H9 (cell line): Measurements from ENCODE around the gene ARL2BP. TPM values are rescaled to one million over a fixed set of nuclear protein-coding genes. Genes with fewer than 3 reads are reported as not detected.

Experiments used
- DNase-seq: peaks from one replicate; pipeline ENCODE4 v3.0.0-alpha.2; 2017
- H2AFZ ChIP-seq: one replicate; pipeline ENCODE4 v1.6.1; 2013; ENCODE audit warnings: mild to moderate bottlenecking, low read length, control low read depth, moderate library complexity
- H2AK5ac ChIP-seq: 2 replicates; pipeline ENCODE4 v1.6.1; 2013; ENCODE audit warnings: low read length, control low read depth, mixed read lengths; ENCODE audit not compliant: insufficient read length
- H2BK120ac ChIP-seq: one replicate; pipeline ENCODE4 v1.6.1; 2013; ENCODE audit warnings: low read depth, mild to moderate bottlenecking, low read length, control low read depth, inconsistent platforms; ENCODE audit not compliant: poor library complexity, severe bottlenecking
- H2BK12ac ChIP-seq: 2 replicates; pipeline ENCODE4 v1.6.1; 2013; ENCODE audit warnings: low read length, control low read depth, mixed read lengths, low read depth; ENCODE audit not compliant: insufficient read length
- H2BK15ac ChIP-seq: 2 replicates; pipeline ENCODE4 v1.6.1; 2013; ENCODE audit warnings: low read depth, low read length, control low read depth
- H2BK20ac ChIP-seq: one replicate; pipeline ENCODE4 v1.6.1; 2013; ENCODE audit warnings: low read depth, mild to moderate bottlenecking, low read length, control low read depth, inconsistent platforms; ENCODE audit not compliant: poor library complexity, severe bottlenecking
- H2BK5ac ChIP-seq: 2 replicates; pipeline ENCODE4 v1.6.1; 2013; ENCODE audit warnings: low read length, control low read depth, mixed read lengths; ENCODE audit not compliant: insufficient read length
- H3K14ac ChIP-seq: 2 replicates; pipeline ENCODE4 v1.6.1; 2013; ENCODE audit warnings: low read length, control low read depth; ENCODE audit not compliant: insufficient read depth
- H3K18ac ChIP-seq: 2 replicates; pipeline ENCODE4 v1.6.1; 2013; ENCODE audit warnings: low read depth, mild to moderate bottlenecking, mixed read lengths, low read length, control low read depth; ENCODE audit not compliant: insufficient read length
- H3K23ac ChIP-seq: 2 replicates; pipeline ENCODE4 v1.6.1; 2013; ENCODE audit warnings: low read length, control low read depth, mixed read lengths, low read depth; ENCODE audit not compliant: insufficient read length
- H3K23me2 ChIP-seq: 2 replicates; pipeline ENCODE4 v1.6.1; 2013; ENCODE audit warnings: low read depth, mild to moderate bottlenecking, mixed read lengths, low read length, control low read depth; ENCODE audit not compliant: insufficient read length, poor library complexity, severe bottlenecking
- H3K27ac ChIP-seq: 2 replicates; pipeline ENCODE4 v1.5.1; 2013; ENCODE audit warnings: low read length, control low read depth, mixed read lengths, low read depth; ENCODE audit not compliant: insufficient read length
- H3K27me3 ChIP-seq: 2 replicates; pipeline ENCODE4 v1.6.1; 2013; ENCODE audit warnings: low read length, control low read depth, inconsistent platforms; ENCODE audit not compliant: insufficient read depth
- H3K4ac ChIP-seq: 2 replicates; pipeline ENCODE4 v1.6.1; 2013; ENCODE audit warnings: low read depth, mild to moderate bottlenecking, control low read depth, inconsistent platforms, low read length, moderate library complexity
- H3K4me1 ChIP-seq: 2 replicates; pipeline ENCODE4 v1.6.1; 2013; ENCODE audit warnings: low read length, control low read depth, inconsistent platforms; ENCODE audit not compliant: insufficient read depth
- H3K4me2 ChIP-seq: 2 replicates; pipeline ENCODE4 v1.6.1; 2013; ENCODE audit warnings: low read length, control low read depth, mixed read lengths; ENCODE audit not compliant: insufficient read length, insufficient read depth
- H3K56ac ChIP-seq: 2 replicates; pipeline ENCODE4 v1.6.1; 2013; ENCODE audit warnings: low read depth, mild to moderate bottlenecking, mixed read lengths, low read length, control low read depth; ENCODE audit not compliant: insufficient read length
- H3K79me1 ChIP-seq: 2 replicates; pipeline ENCODE4 v1.6.1; 2013; ENCODE audit warnings: low read depth, mild to moderate bottlenecking, moderate library complexity, low read length, control low read depth, inconsistent platforms; ENCODE audit not compliant: insufficient read depth, poor library complexity, severe bottlenecking
- H3K79me2 ChIP-seq: 2 replicates; pipeline ENCODE4 v1.6.1; 2013; ENCODE audit warnings: low read length, control low read depth, inconsistent platforms; ENCODE audit not compliant: insufficient read depth
- H3K9ac ChIP-seq: 2 replicates; pipeline ENCODE4 v1.6.1; 2013; ENCODE audit warnings: low read length, control low read depth, mixed read lengths; ENCODE audit not compliant: insufficient read length; ENCODE audit errors: extremely low read depth
- H3K9me3 ChIP-seq: one replicate; pipeline ENCODE4 v1.6.1; 2013; ENCODE audit warnings: low read depth, low read length, inconsistent platforms; ENCODE audit not compliant: control insufficient read depth
- H3T11ph ChIP-seq: one replicate; pipeline ENCODE4 v1.6.1; 2013; ENCODE audit warnings: mild to moderate bottlenecking, low read length, control low read depth, inconsistent platforms
- H4K20me1 ChIP-seq: one replicate; pipeline ENCODE4 v1.6.1; 2013; ENCODE audit not compliant: control insufficient read depth, insufficient read length, insufficient read depth
- H4K5ac ChIP-seq: 2 replicates; pipeline ENCODE4 v1.6.1; 2013; ENCODE audit warnings: low read depth, mild to moderate bottlenecking, mixed read lengths, low read length, control low read depth; ENCODE audit not compliant: insufficient read length
- H4K8ac ChIP-seq: replicated peaks from 2 replicates; pipeline ENCODE4 v1.6.1; 2013; ENCODE audit warnings: low read length, control low read depth, mixed read lengths, low read depth; ENCODE audit not compliant: insufficient read length
- H4K91ac ChIP-seq: 2 replicates; pipeline ENCODE4 v1.6.1; 2013; ENCODE audit warnings: low read depth, mild to moderate bottlenecking, moderate library complexity, mixed read lengths, low read length, control low read depth; ENCODE audit not compliant: insufficient read length
- H3K27ac Mint-ChIP-seq, 3 experiments: 2 replicates in 2 of 3; 3 replicates in 1 of 3; pipeline ENCODE4 v1.8.0; 2020 to 2021; ENCODE audit warnings: mixed read lengths in 3 of 3, mild to moderate bottlenecking in 1 of 3, moderate library complexity in 1 of 3
- H3K27me3 Mint-ChIP-seq: 2 replicates; pipeline ENCODE4 v1.8.0; 2021; ENCODE audit warnings: low read depth, mild to moderate bottlenecking, moderate library complexity, mixed read lengths
- H3K36me3 Mint-ChIP-seq, 3 experiments: 2 replicates in 2 of 3; 3 replicates in 1 of 3; pipeline ENCODE4 v1.8.0; 2020 to 2021; ENCODE audit warnings: low read depth in 3 of 3, mixed read lengths in 3 of 3; ENCODE audit not compliant: insufficient read depth in 1 of 3
- H3K4me1 Mint-ChIP-seq, 2 experiments: 2 replicates each; pipeline ENCODE4 v1.8.0; 2020; ENCODE audit warnings: mixed read lengths in 2 of 2
- H3K4me3 Mint-ChIP-seq, 2 experiments: 2 replicates in 1 of 2; 3 replicates in 1 of 2; pipeline ENCODE4 v1.8.0; 2020 to 2021; ENCODE audit warnings: mild to moderate bottlenecking in 2 of 2, mixed read lengths in 2 of 2, moderate library complexity in 1 of 2
- H3K9me3 Mint-ChIP-seq, 2 experiments: 2 replicates in 1 of 2; 3 replicates in 1 of 2; pipeline ENCODE4 v1.8.0; 2020; ENCODE audit warnings: mild to moderate bottlenecking in 2 of 2, mixed read lengths in 2 of 2, moderate library complexity in 1 of 2
- CTCF ChIP-seq: fragments of 200-600 bp; sonication (generic); conservative IDR thresholded peaks from 3 replicates; pipeline ENCODE4 v1.8.0; 2021; ENCODE audit warnings: antibody characterized with exemption, mild to moderate bottlenecking
- WGBS: extraction: QIAGEN DNeasy Blood & Tissue Kit; methylation state at CpG from one replicate; pipeline ENCODE4 v1.1.7; 2013; ENCODE audit warnings: missing lambda C conversion rate, low lambda C conversion rate, mixed read lengths; ENCODE audit not compliant: insufficient read length; ENCODE audit errors: extremely low coverage; 5-methylcytosine and 5-hydroxymethylcytosine counted together
- total RNA-seq: library from RNA; stranded (reverse); gene quantifications from 2 replicates; pipeline ENCODE4 v1.2.1, GENCODE V29; 2021

ARL2BP gene
- total RNA-seq, 1 experiment from 2014 or later, result 18.0 TPM

GRCh38 chr16:57235128-57236021, 9.7 kb upstream of the ARL2BP start:
- H3K27me3 Mint-ChIP-seq, result no peaks in the 10 kb centered on the region
- no peak overlapping the region; a peak in 1 of 7 replicates for H3K27ac Mint-ChIP-seq
- no peak overlapping the region for H3K4me2 ChIP-seq
- no peaks in the 10 kb centered on the region for H3K9me3 Mint-ChIP-seq
- H3K14ac ChIP-seq, result no peak overlapping the region
- H3K23ac ChIP-seq, result no peak overlapping the region
- peaks cover 18 to 62% (median 51%) of the 10 kb centered on the region in 3 experiments for H3K36me3 Mint-ChIP-seq
- H3K9ac ChIP-seq, result no peak overlapping the region
- H3T11ph ChIP-seq, result no peak overlapping the region
- H2BK12ac ChIP-seq, result no peak overlapping the region
- no peak for DNase-seq
- no peaks in the 10 kb centered on the region for H3K79me2 ChIP-seq
- no peak overlapping the region for H3K4me3 Mint-ChIP-seq
- H3K79me1 ChIP-seq, result no peaks in the 10 kb centered on the region
- H2AK5ac ChIP-seq, result no peak overlapping the region
- no peak overlapping the region for H2BK120ac ChIP-seq
- H3K9me3 ChIP-seq, result no peaks in the 10 kb centered on the region
- H2BK5ac ChIP-seq, result no peak overlapping the region
- H4K91ac ChIP-seq, result no peak overlapping the region
- no peaks in the 10 kb centered on the region for H4K20me1 ChIP-seq
- TF ChIP-seq CTCF, result no peak
- no CpG with 5 or more reads among the region's 8 CpGs for WGBS
- H4K8ac ChIP-seq, result no peak overlapping the region
- H3K56ac ChIP-seq, result no peak overlapping the region
- H3K4me1 ChIP-seq, result no peaks in the 10 kb centered on the region
- H3K4me1 Mint-ChIP-seq, result no peaks in the 10 kb centered on the region
- no peak overlapping the region for H2BK15ac ChIP-seq
- H2AFZ ChIP-seq, result no peak overlapping the region
- H4K5ac ChIP-seq, result no peak overlapping the region
- H2BK20ac ChIP-seq, result no peak overlapping the region
- no peak overlapping the region for H3K27ac ChIP-seq
- no peak overlapping the region for H3K4ac ChIP-seq
- no peak overlapping the region for H3K18ac ChIP-seq
- no peaks in the 10 kb centered on the region for H3K23me2 ChIP-seq
- H3K27me3 ChIP-seq, result no peaks in the 10 kb centered on the region
